K562 (cell line): ENCODE results near the gene UTP11. TPM values are rescaled to one million over a fixed set of nuclear protein-coding genes. Genes with fewer than 3 reads are reported as not detected.

Experiments used
- ATAC-seq: fragments of 200-7000 bp; cut with Tn5 transposase; 3 replicates; pipeline ENCODE4 v1.9.1; 2020; ENCODE audit warnings: moderate library complexity
- Bru-seq: library from RNA; stranded (reverse); fragments of 400-500 nt; gene quantifications from one replicate; lab custom pipeline; 2021; lab: Mats Ljungman, UMichigan
- BruChase-seq, 2 experiments: library from RNA; stranded (reverse); fragments of 400-500 nt; gene quantifications; one replicate each; lab custom pipeline; 2021; lab: Mats Ljungman, UMichigan
- BruUV-seq: library from RNA; stranded (reverse); fragments of 400-500 nt; replicated peaks from 2 replicates; lab custom pipeline; 2021; lab: Mats Ljungman, UMichigan
- CTCF ChIA-PET: fragments of 300-600 bp; formaldehyde crosslinking; extraction: SDS; loops from one replicate; lab custom pipeline; 2021; ENCODE audit warnings: low intra/inter-chr PET ratio; lab: Yijun Ruan, JAX
- POLR2A ChIA-PET: fragments of 300-600, 350-650 bp; sonication (Branson Sonifier 250); formaldehyde crosslinking; extraction: SDS; loops from one replicate; lab custom pipeline; 2021; ENCODE audit warnings: antibody characterized with exemption, inconsistent platforms; lab: Yijun Ruan, JAX
- DNase-seq, 4 experiments: peaks; one replicate each; pipeline versions ENCODE4 v3.0.0 to v3.0.0-alpha.2; 2011 to 2018; ENCODE audit warnings: low spot score in 3 of 4, mixed read lengths in 3 of 4; ENCODE audit errors: extremely low read depth in 1 of 4
- FAIRE-seq: peaks from 2 replicates; lab custom pipeline; 2011; peaks lifted over from hg19 to GRCh38; lab: Jason Lieb, UNC
- H2AFZ ChIP-seq: 2 replicates; pipeline ENCODE4 v1.6.0; 2011; ENCODE audit warnings: low read depth, low read length, control low read depth, inconsistent platforms
- H3K27ac ChIP-seq: fragments of 200-600 bp; 3 replicates; pipeline ENCODE4 v1.8.0; 2011; ENCODE audit warnings: low read depth, mild to moderate bottlenecking, control low read depth, inconsistent platforms, low read length, moderate library complexity, mixed read lengths; ENCODE audit errors: extremely low read depth
- H3K27me3 ChIP-seq, 2 experiments: fragments of 300-600 bp in 1 of 2; 2 replicates in 1 of 2; 3 replicates in 1 of 2; pipeline versions ENCODE4 v1.6.0 to v1.8.0; 2011; ENCODE audit warnings: inconsistent platforms in 2 of 2, low read length in 2 of 2, mild to moderate bottlenecking in 1 of 2, mixed read lengths in 1 of 2, moderate library complexity in 1 of 2; ENCODE audit not compliant: control insufficient read depth in 2 of 2, insufficient read depth in 2 of 2
- H3K36me3 ChIP-seq: fragments of 300-600 bp; 3 replicates; pipeline ENCODE4 v1.8.0; 2011; ENCODE audit warnings: mild to moderate bottlenecking, low read length, inconsistent platforms; ENCODE audit not compliant: control insufficient read depth, insufficient read depth
- H3K4me1 ChIP-seq, 2 experiments: fragments of 200-600 bp in 1 of 2; replicated peaks in 1 of 2; 2 replicates in 1 of 2; 3 replicates in 1 of 2; pipeline versions ENCODE4 v1.5.1 to v1.8.0; 2011; ENCODE audit warnings: inconsistent platforms in 2 of 2, low read length in 2 of 2, mild to moderate bottlenecking in 1 of 2, mixed read lengths in 1 of 2, moderate library complexity in 1 of 2; ENCODE audit not compliant: control insufficient read depth in 2 of 2, insufficient read depth in 2 of 2
- H3K4me2 ChIP-seq: 2 replicates; pipeline ENCODE4 v1.6.1; 2011; ENCODE audit warnings: low read length, control low read depth, inconsistent platforms, mixed read lengths; ENCODE audit not compliant: insufficient read depth
- H3K4me3 ChIP-seq: fragments of 200-600 bp; sonication (generic), shearing (Covaris generic); 2 replicates; pipeline ENCODE4 v1.5.1; 2016; ENCODE audit warnings: control low read depth, inconsistent platforms
- H3K79me2 ChIP-seq: fragments of 200-600 bp; 3 replicates; pipeline ENCODE4 v1.8.0; 2011; ENCODE audit warnings: low read length, inconsistent platforms; ENCODE audit not compliant: control insufficient read depth, insufficient read depth
- H3K9ac ChIP-seq, 2 experiments: 2 replicates each; pipeline versions ENCODE4 v1.6.0 to v1.6.1; 2011; ENCODE audit warnings: low read depth in 2 of 2, low read length in 2 of 2, control low read depth in 1 of 2, inconsistent platforms in 1 of 2, mild to moderate bottlenecking in 1 of 2, mixed read lengths in 1 of 2; ENCODE audit not compliant: insufficient read depth in 1 of 2
- H3K9me1 ChIP-seq: one replicate; pipeline ENCODE4 v1.6.0; 2011; ENCODE audit warnings: inconsistent platforms, mild to moderate bottlenecking, low read length, moderate library complexity; ENCODE audit not compliant: control insufficient read depth, insufficient read depth
- H3K9me3 ChIP-seq: replicated peaks from 2 replicates; pipeline ENCODE4 v1.5.1; 2011; ENCODE audit warnings: low read depth, low read length, inconsistent platforms; ENCODE audit not compliant: control insufficient read depth, insufficient read depth
- H4K20me1 ChIP-seq: replicated peaks from 2 replicates; pipeline ENCODE4 v1.6.1; 2011; ENCODE audit warnings: low read length, inconsistent platforms, mixed read lengths; ENCODE audit not compliant: control insufficient read depth, insufficient read depth
- CHD4 ChIP-seq: fragments of 200-600 bp; sonication (generic); IDR thresholded peaks from 3 replicates; pipeline ENCODE4 v1.6.1; 2012; ENCODE audit warnings: low read depth, mild to moderate bottlenecking, mixed read lengths, low read length, inconsistent platforms; ENCODE audit not compliant: insufficient read depth, insufficient replicate concordance, poor library complexity, severe bottlenecking
- CTCFL ChIP-seq: IDR thresholded peaks from 2 replicates; pipeline ENCODE4 v1.6.1; 2011; ENCODE audit warnings: borderline replicate concordance, low read depth, mild to moderate bottlenecking, moderate library complexity, low read length; ENCODE audit not compliant: insufficient read depth, poor library complexity, severe bottlenecking
- EP300 ChIP-seq: IDR thresholded peaks from 2 replicates; pipeline ENCODE4 v1.6.1; 2012; ENCODE audit warnings: low read length, improper control_type of control experiment
- GATA2 ChIP-seq: sonication (generic); formaldehyde crosslinking; IDR thresholded peaks from 2 replicates; pipeline ENCODE4 v1.4.0; 2020; ENCODE audit warnings: mild to moderate bottlenecking, missing genetic modification reagents
- HNRNPH1 ChIP-seq: fragments of 200-400 bp; formaldehyde crosslinking; optimal IDR thresholded peaks from 2 replicates; pipeline ENCODE3; 2017; ENCODE audit warnings: low read depth, mild to moderate bottlenecking, low read length, moderate library complexity
- MYC ChIP-seq, 2 experiments: fragments of 250-450 bp in 1 of 2; sonication (Bioruptor Pico) in 1 of 2; IDR thresholded peaks; 2 replicates each; pipeline versions ENCODE4 v1.5.1 to v1.6.1; 2012 to 2021; ENCODE audit warnings: low read depth in 2 of 2, borderline replicate concordance in 1 of 2, improper control_type of control experiment in 1 of 2, low read length in 1 of 2, mild to moderate bottlenecking in 1 of 2, moderate library complexity in 1 of 2
- SMC3 ChIP-seq: conservative IDR thresholded peaks from 2 replicates; pipeline ENCODE4 v1.6.1; 2011; ENCODE audit warnings: low read depth, low read length, improper control_type of control experiment; ENCODE audit not compliant: insufficient read depth
- SRSF1 ChIP-seq: fragments of 200-400 bp; formaldehyde crosslinking; IDR thresholded peaks from 2 replicates; pipeline ENCODE4 v1.6.1; 2017; ENCODE audit warnings: mild to moderate bottlenecking, low read depth, low read length, moderate library complexity
- SRSF3 ChIP-seq: fragments of 200-400 bp; formaldehyde crosslinking; IDR thresholded peaks from 2 replicates; pipeline ENCODE4 v1.6.1; 2016; ENCODE audit warnings: mild to moderate bottlenecking, low read length, moderate library complexity; ENCODE audit not compliant: insufficient read depth
- ZFP1 ChIP-seq: fragments of 450-650 bp; formaldehyde crosslinking; IDR thresholded peaks from 2 replicates; pipeline ENCODE4 v1.4.0; 2020; ENCODE audit warnings: mild to moderate bottlenecking, mixed read lengths
- WGBS: fragments of 100-300 bp; shearing (Covaris generic); methylation state at CpG from one replicate; pipeline ENCODE4 v1.1.6; 2016; ENCODE audit warnings: low coverage, mixed read lengths; ENCODE audit not compliant: insufficient coverage; ENCODE audit errors: missing lambda C conversion rate; 5-methylcytosine and 5-hydroxymethylcytosine counted together
- in situ Hi-C: fragments of 300-500 bp; cut with MboI; formaldehyde crosslinking; loops from 4 replicates; pipeline ENCODE4 v1.15.0; 2018; ENCODE audit warnings: inconsistent platforms, mixed read lengths
- intact Hi-C: fragments of 100-400 bp; cut with micrococcal nuclease; formaldehyde crosslinking; loops from 2 replicates; pipeline ENCODE4 v1.14.2; 2022
- long read RNA-seq, 3 experiments: library from polyadenylated mRNA in 2 of 3; library from RNA in 1 of 3; unstranded in 2 of 3; stranded (forward) in 1 of 3; transcript quantifications; one replicate each; pipeline ENCODE4 v2.0.0, GENCODE V29; 2019 to 2022
- polyA minus RNA-seq, 3 experiments: library from RNA; depleted of rRNA, polyadenylated mRNA; stranded (reverse); fragments of >200 nt; gene quantifications; 2 replicates each; pipeline ENCODE4 v1.2.3, GENCODE V29; 2011
- polyA plus RNA-seq, 8 experiments: library from polyadenylated mRNA; depleted of rRNA in 4 of 8; stranded (reverse) in 5 of 8; unstranded in 3 of 8; fragments of >200 nt; fragmentation: Nextera tagmentation in 2 of 8; fragmentation: Illumina TruSeq in 1 of 8; extraction: Ambion mirVana in 2 of 8; extraction: Trizol in 1 of 8; gene quantifications; 2 replicates each; pipeline versions ENCODE4 v1.2.1 to v1.2.3, GENCODE V29; 2011 to 2014; ENCODE audit warnings: inconsistent platforms in 1 of 8, missing spikeins in 1 of 8
- total RNA-seq, 7 experiments: library from RNA; depleted of rRNA in 6 of 7; stranded (reverse); fragments of >200 nt in 6 of 7; fragmentation: Illumina TruSeq in 2 of 7; extraction: Trizol in 2 of 7; gene quantifications; 2 replicates each; pipeline versions ENCODE4 v1.2.1 to v1.2.3, GENCODE V29; 2011 to 2021; ENCODE audit warnings: low replicate concordance in 1 of 7

Gene UTP11
- 67.0 and 115 TPM in 2 replicates for total RNA-seq (2011; cell fraction: chromatin; rRNA removed; ENCODE audit: low replicate concordance)
- 37.6 and 49.2 TPM in 2 replicates for total RNA-seq (2011; cell fraction: nucleolus; rRNA removed)
- 97.2 and 146 TPM in 2 replicates for total RNA-seq (2011; cell fraction: nucleoplasm; rRNA removed)
- total RNA-seq (2014; rRNA removed) (125 and 137 TPM in 2 replicates), total RNA-seq (2014; rRNA removed; fragmentation: Illumina TruSeq; extraction: Trizol) (215 and 251 TPM in 2 replicates), total RNA-seq (2015; rRNA removed; fragmentation: Illumina TruSeq; extraction: Trizol) (214 and 221 TPM in 2 replicates), total RNA-seq (2021) (124 and 129 TPM in 2 replicates), polyA plus RNA-seq (2011; rRNA removed) (67.6 and 91.1 TPM in 2 replicates), polyA plus RNA-seq (2014; fragmentation: Illumina TruSeq; extraction: Trizol) (329 and 378 TPM in 2 replicates), polyA plus RNA-seq (2014; fragmentation: Nextera tagmentation; extraction: Ambion mirVana) (100 to 1,000 TPM; 269 to 303 TPM), polyA plus RNA-seq (2014; rRNA removed) (167 and 253 TPM in 2 replicates), polyA minus RNA-seq (2011; rRNA and poly(A)+ RNA removed) (46.0 and 51.0 TPM in 2 replicates), Bru-seq, nascent RNA (percentile 98 among the genes with signal in this experiment), BruChase-seq, experiment 1, labeled RNA remaining after a 2-hour chase (percentile 98 among the genes with signal in this experiment), BruChase-seq, experiment 2, labeled RNA remaining after a 6-hour chase (percentile 98 among the genes with signal in this experiment)
- polyA plus RNA-seq (2011; cell fraction: cytosol; rRNA removed) = 22.4 and 42.7 TPM in 2 replicates
- polyA plus RNA-seq (2011; cell fraction: nucleus; rRNA removed) = 18.0 and 28.1 TPM in 2 replicates
- polyA plus RNA-seq (2012) = 76.5 and 96.7 TPM in 2 replicates
- polyA minus RNA-seq (2011; cell fraction: cytosol; rRNA and poly(A)+ RNA removed) = 25.8 and 26.4 TPM in 2 replicates
- polyA minus RNA-seq (2011; cell fraction: nucleus; rRNA and poly(A)+ RNA removed) = 17.6 and 38.0 TPM in 2 replicates
- long read RNA-seq, experiment 1, transcript UTP11-201 (8 exons, 2,019 nt) = major isoform, 600 of 681 reads
- long read RNA-seq, experiment 1, partial matches to known transcripts = 63 of 681 reads
- long read RNA-seq, experiment 1, other reads (novel, unspliced or antisense) = 13 of 681 reads
- long read RNA-seq, experiment 2, transcript UTP11-201 (8 exons, 2,019 nt) = major isoform, 88 of 125 reads
- long read RNA-seq, experiment 2, partial matches to known transcripts = 19 of 125 reads
- long read RNA-seq, experiment 2, other reads (novel, unspliced or antisense) = 17 of 125 reads
- long read RNA-seq, experiment 3, transcript UTP11-201 (8 exons, 2,019 nt) = major isoform, 203 of 223 reads
- long read RNA-seq, experiment 3, partial matches to known transcripts = 14 of 223 reads
- long read RNA-seq, experiment 3, other reads (novel, unspliced or antisense) = 6 of 223 reads

- Histone ChIP-seq H3K27ac (peak within 1 kb of the TSS; percentile 98), H3K27me3 (no peaks in the 10 kb centered on the region), H3K4me2 (peak within 1 kb of the TSS; percentile 99), H3K36me3 (peaks cover 41% of the 10 kb centered on the region), H3K79me2 (peaks cover 64% of the 10 kb centered on the region), H4K20me1 (0 out of 2 replicates have a peak, but pooled peaks cover 7% of the 10 kb centered on the region), H2AFZ (peak within 1 kb of the TSS; percentile 93), H3K4me1 (peaks cover 29 to 61% of the 10 kb centered on the region in 2 experiments), H3K9ac (peak within 1 kb of the TSS; percentile 96 to 99), H3K4me3 (peak within 1 kb of the TSS; percentile 89), H3K9me3 (no peaks in the 10 kb centered on the region), H3K9me1 (no peaks in the 10 kb centered on the region)
- FAIRE-seq = peak; percentile 98
- CTCF ChIA-PET = no interaction called here
- intact Hi-C loops (loop anchor here (1.0 to 5.0 kb wide), 2 partner anchors 8 to 320 kb away; partner anchors contain the start of gene CDCA8), in situ Hi-C loops (no loop called here)
- 2% methylated on average over 49 of the region's 49 CpGs for WGBS
- POLR2A ChIA-PET = interaction anchor here (0.6 to 6.7 kb wide), 14 partner anchors 9 to 1456 kb away, joined by 3 to 71 read pairs (median 4); no protein-coding TSS in a partner anchor
- peak; percentile 94 to 99 (median 96) for DNase-seq
- no TSS peak for BruUV-seq
- peak; percentile 89 for ATAC-seq
- TF ChIP-seq EP300 (peak; percentile 44; the same call in 1 of the 2 replicates), SRSF1 (no peak), ZFP1 (peak; percentile 77; the same call in 1 of the 2 replicates), MYC (IDR thresholded peaks at IDR 0.05; ENCODE audit: low read depth, low read length) (peak; percentile 100), MYC (CRISPR knock-in tag; IDR thresholded peaks at IDR 0.05; ENCODE audit: borderline replicate concordance, low read depth) (peak; percentile 99), HNRNPH1 (no peak), SRSF3 (no peak), GATA2 (CRISPR knock-in tag) (no peak), CTCFL (no peak), CHD4 (no peak), SMC3 (no peak)
Measured at GRCh38 chr1:38012363-38013226, at the start of gene UTP11. UTP11 (plus strand) TSS chr1:38012734; CDS start chr1:38012803, 69 bp downstream.
